Measurements from ENCODE around the gene NUDT3. TPM values are rescaled to one million over a fixed set of nuclear protein-coding genes. Genes with fewer than 3 reads are reported as not detected.
A peak's percentile ranks its signal among the peaks of the same experiment; 100 is the strongest.

Gene NUDT3
- total and polyA plus RNA-seq, 9 of the 15 experiments (the other 6 are each of a cell fraction or from before 2014, with no cell fraction given): 5.4 to 81.2 (median 56.4) TPM

DNA sequence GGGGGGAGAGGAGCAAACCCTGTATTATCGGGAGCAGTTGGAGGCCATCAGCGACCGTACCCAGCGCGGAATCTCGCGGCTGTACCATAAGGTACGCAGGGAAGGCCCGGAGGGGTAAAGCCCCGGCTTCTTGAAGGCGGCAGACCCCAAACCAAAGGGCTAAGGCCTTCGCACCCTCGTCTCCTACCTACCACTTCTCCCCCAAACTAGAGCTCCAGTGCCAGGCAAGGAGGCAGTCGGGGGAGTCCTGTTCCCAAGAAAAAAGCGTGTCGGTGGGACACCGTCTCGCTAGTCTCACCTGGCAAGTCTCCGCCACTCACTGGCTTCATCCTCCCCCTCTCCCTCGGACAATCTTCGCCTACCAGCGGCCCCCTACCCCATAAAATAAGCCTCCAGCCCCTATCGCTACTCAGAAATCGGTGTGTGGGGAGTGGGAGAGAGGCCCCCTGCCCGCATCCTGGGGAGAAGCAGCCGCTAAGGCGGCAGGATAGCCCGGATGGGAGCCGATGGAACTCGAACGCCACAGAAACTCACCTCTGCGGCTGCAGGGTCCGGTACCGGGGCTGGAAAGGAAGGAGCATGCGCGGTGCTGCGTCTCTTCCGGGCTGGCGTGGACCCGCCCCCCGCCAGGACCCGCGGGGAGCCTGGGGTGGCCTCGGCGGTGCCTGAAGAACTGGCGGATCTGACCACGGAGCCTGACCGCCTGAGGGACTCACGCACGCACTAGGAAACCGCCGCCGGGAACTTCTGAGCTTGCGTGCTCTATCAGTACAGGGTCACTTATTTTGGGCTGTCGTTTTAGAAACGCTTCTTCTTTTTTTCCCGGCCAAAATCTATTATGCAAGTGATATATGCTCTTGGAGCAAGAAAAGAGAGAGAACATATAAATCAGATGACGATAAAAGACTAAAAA is 33.3 kb upstream of the NUDT3 start, which contains the start of gene RPS10 (continued):
- TF ChIP-seq ZNF384 (IDR thresholded peaks at IDR 0.05; ENCODE audit: low read depth, low read length): 0 out of 2 replicates have a peak, but pooled peaks have one; percentile 11
- peak; percentile 89 for TF ChIP-seq SP1 (CRISPR knock-in tag; IDR thresholded peaks at IDR 0.05)
- TF ChIP-seq MIER1 (IDR thresholded peaks at IDR 0.05; ENCODE audit: low read depth): no peak; the same call in 1 of the 2 replicates
- peak; percentile 61; the same call in 1 of the 2 replicates for TF ChIP-seq ZNF175 (CRISPR knock-in tag; IDR thresholded peaks at IDR 0.05; ENCODE audit: low read depth)
- no peak for TF ChIP-seq HMG20A (CRISPR knock-in tag; conservative IDR thresholded peaks at IDR 0.05)
- no peak for TF ChIP-seq HOXB6 (CRISPR knock-in tag; IDR thresholded peaks at IDR 0.05; ENCODE audit: borderline replicate concordance)
- TF ChIP-seq, protein P1, sequence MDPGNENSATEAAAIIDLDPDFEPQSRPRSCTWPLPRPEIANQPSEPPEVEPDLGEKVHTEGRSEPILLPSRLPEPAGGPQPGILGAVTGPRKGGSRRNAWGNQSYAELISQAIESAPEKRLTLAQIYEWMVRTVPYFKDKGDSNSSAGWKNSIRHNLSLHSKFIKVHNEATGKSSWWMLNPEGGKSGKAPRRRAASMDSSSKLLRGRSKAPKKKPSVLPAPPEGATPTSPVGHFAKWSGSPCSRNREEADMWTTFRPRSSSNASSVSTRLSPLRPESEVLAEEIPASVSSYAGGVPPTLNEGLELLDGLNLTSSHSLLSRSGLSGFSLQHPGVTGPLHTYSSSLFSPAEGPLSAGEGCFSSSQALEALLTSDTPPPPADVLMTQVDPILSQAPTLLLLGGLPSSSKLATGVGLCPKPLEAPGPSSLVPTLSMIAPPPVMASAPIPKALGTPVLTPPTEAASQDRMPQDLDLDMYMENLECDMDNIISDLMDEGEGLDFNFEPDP (CRISPR knock-in tag; IDR thresholded peaks at IDR 0.05): 0 out of 2 replicates have a peak, but pooled peaks have one; percentile 73
- no peak for TF ChIP-seq ASH1L (IDR thresholded peaks at IDR 0.05; ENCODE audit: borderline replicate concordance, low read depth, partially characterized antibody)
- 0 out of 2 replicates have a peak, but pooled peaks have one; percentile 46 for TF ChIP-seq XRCC5 (IDR thresholded peaks at IDR 0.05; ENCODE audit: low read depth, low read length)
- no peak for TF ChIP-seq HDGF (IDR thresholded peaks at IDR 0.05)
- TF ChIP-seq POLR3A (IDR thresholded peaks at IDR 0.05; ENCODE audit: borderline replicate concordance, extremely low read depth, insufficient read depth, insufficient read length): no peak
- peak; percentile 67 for TF ChIP-seq HCFC1 (IDR thresholded peaks at IDR 0.05; ENCODE audit: low read depth, low read length)
- TF ChIP-seq FIP1L1 (IDR thresholded peaks at IDR 0.05; ENCODE audit: low read depth, low read length, poor library complexity, severe bottlenecking): peak; percentile 57
- TF ChIP-seq BRD9 (IDR thresholded peaks at IDR 0.05; ENCODE audit: low read depth, partially characterized antibody): peak; percentile 97
- TF ChIP-seq, protein P2, sequence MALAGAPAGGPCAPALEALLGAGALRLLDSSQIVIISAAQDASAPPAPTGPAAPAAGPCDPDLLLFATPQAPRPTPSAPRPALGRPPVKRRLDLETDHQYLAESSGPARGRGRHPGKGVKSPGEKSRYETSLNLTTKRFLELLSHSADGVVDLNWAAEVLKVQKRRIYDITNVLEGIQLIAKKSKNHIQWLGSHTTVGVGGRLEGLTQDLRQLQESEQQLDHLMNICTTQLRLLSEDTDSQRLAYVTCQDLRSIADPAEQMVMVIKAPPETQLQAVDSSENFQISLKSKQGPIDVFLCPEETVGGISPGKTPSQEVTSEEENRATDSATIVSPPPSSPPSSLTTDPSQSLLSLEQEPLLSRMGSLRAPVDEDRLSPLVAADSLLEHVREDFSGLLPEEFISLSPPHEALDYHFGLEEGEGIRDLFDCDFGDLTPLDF (CRISPR knock-in tag; IDR thresholded peaks at IDR 0.05): peak; percentile 55; the same call in 1 of the 2 replicates
- peak; percentile 18; the same call in 1 of the 2 replicates for TF ChIP-seq ZNF12 (CRISPR knock-in tag; IDR thresholded peaks at IDR 0.05)
- no peak for TF ChIP-seq KLF6 (CRISPR knock-in tag; IDR thresholded peaks at IDR 0.05; ENCODE audit: borderline replicate concordance)
- TF ChIP-seq, protein P3, sequence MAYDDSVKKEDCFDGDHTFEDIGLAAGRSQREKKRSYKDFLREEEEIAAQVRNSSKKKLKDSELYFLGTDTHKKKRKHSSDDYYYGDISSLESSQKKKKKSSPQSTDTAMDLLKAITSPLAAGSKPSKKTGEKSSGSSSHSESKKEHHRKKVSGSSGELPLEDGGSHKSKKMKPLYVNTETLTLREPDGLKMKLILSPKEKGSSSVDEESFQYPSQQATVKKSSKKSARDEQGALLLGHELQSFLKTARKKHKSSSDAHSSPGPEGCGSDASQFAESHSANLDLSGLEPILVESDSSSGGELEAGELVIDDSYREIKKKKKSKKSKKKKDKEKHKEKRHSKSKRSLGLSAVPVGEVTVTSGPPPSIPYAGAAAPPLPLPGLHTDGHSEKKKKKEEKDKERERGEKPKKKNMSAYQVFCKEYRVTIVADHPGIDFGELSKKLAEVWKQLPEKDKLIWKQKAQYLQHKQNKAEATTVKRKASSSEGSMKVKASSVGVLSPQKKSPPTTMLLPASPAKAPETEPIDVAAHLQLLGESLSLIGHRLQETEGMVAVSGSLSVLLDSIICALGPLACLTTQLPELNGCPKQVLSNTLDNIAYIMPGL (CRISPR knock-in tag; IDR thresholded peaks at IDR 0.05): 0 out of 2 replicates have a peak, but pooled peaks have one; percentile 33
- no peak for TF ChIP-seq MAFG (tag; conservative IDR thresholded peaks at IDR 0.05)
- no peak for TF ChIP-seq FOXM1 (IDR thresholded peaks at IDR 0.05; ENCODE audit: low read depth)
- peak; percentile 58 for TF ChIP-seq FOXM1 (CRISPR knock-in tag; IDR thresholded peaks at IDR 0.05; ENCODE audit: low read depth)
- TF ChIP-seq GTF2A2 (tag; IDR thresholded peaks at IDR 0.05): peak; percentile 86
- TF ChIP-seq EGR1 (conservative IDR thresholded peaks at IDR 0.05): no peak; the same call in 1 of the 2 replicates
- TF ChIP-seq NFATC3 (IDR thresholded peaks at IDR 0.05): 0 out of 2 replicates have a peak, but pooled peaks have one; percentile 27
